ENCODE measurements around the gene DIP2C. TPM values are rescaled to one million over a fixed set of nuclear protein-coding genes. Genes with fewer than 3 reads are reported as not detected.
"Not testable (repeated sequence)": the region's sequence is repeated elsewhere in the genome, so short reads cannot be mapped to it uniquely, and the experiment has no call there.

Gene DIP2C
- total RNA-seq, 2 donors from 2014 or later: 9.6 to 11.9 TPM

GRCh38 chr10:634256-634655, 55.2 kb downstream of the DIP2C start:
- Histone ChIP-seq H3K4me1 (peaks cover 14% of the 10 kb centered on the region), H3K27me3 (no peaks in the 10 kb centered on the region), H3K4me3 (no peak overlapping the region), H3K36me3 (replicated peaks in 1 of 2; ENCODE audit: insufficient read depth in 1 of 2, low read depth in 2 of 2) (no peaks in the 10 kb centered on the region), H3K27ac (peak overlapping the region in 3 of 4 donors; percentile 43 to 55 (median 51)), H3K9me3 (no peaks in the 10 kb centered on the region)
- TF ChIP-seq POLR2A (IDR thresholded peaks at IDR 0.05) (no peak), CTCF (IDR thresholded peaks at IDR 0.05) (no peak)
- WGBS, 2 donors: 68 to 75% methylated on average over 7 of the region's 7 CpGs
- ATAC-seq: no peak
- intact Hi-C loops (cut with DNase I): no loop called here
- DNase-seq: peak in 1 of 4 donors; percentile 9

- Histone ChIP-seq H3K27ac (peak overlapping the region in 3 of 4 donors; percentile 43 to 55 (median 51)), H3K4me1 (peaks cover 14% of the 10 kb centered on the region), H3K4me3 (no peak overlapping the region), H3K9me3 (no peaks in the 10 kb centered on the region), H3K36me3 (replicated peaks in 1 of 2; ENCODE audit: insufficient read depth in 1 of 2, low read depth in 2 of 2) (no peaks in the 10 kb centered on the region), H3K27me3 (no peaks in the 10 kb centered on the region)
- WGBS, 2 donors: 62 to 75% methylated on average over 39 of the region's 39 CpGs
- intact Hi-C loops (cut with DNase I): no loop called here
- TF ChIP-seq CTCF (IDR thresholded peaks at IDR 0.05) (no peak), POLR2A (IDR thresholded peaks at IDR 0.05) (no peak)
- ATAC-seq (peak; percentile 68), DNase-seq (peak in 3 of 4 donors; percentile 40 to 59 (median 56))
These were observed 55.9 kb downstream of the DIP2C start for GRCh38 chr10:633279-634245.

GRCh38 chr10:632807-633177, 56.7 kb downstream of the DIP2C start:
- H3K9me3 ChIP-seq; H3K27me3 ChIP-seq; H3K4me3 ChIP-seq; ATAC-seq; H3K36me3 ChIP-seq (replicated peaks in 1 of 2; ENCODE audit: insufficient read depth in 1 of 2, low read depth in 2 of 2); intact Hi-C loops (cut with DNase I): not testable (repeated sequence)
- Histone ChIP-seq H3K27ac (peak overlapping the region in 2 of 4 donors; percentile 43 to 51), H3K4me1 (peaks cover 14% of the 10 kb centered on the region)
- peak in 2 of 4 donors; percentile 1 to 2 for DNase-seq
- WGBS, 2 donors: 86 to 95% methylated on average over 9 to 12 of the region's 21 CpGs

GRCh38 chr10:632155-632806, 57.2 kb downstream of the DIP2C start:
- H3K9me3 ChIP-seq; H3K4me3 ChIP-seq; H3K36me3 ChIP-seq (replicated peaks in 1 of 2; ENCODE audit: insufficient read depth in 1 of 2, low read depth in 2 of 2); ATAC-seq; H3K27ac ChIP-seq; intact Hi-C loops (cut with DNase I); H3K27me3 ChIP-seq: not testable (repeated sequence)
- WGBS, 2 donors: 91 to 95% methylated on average over 13 to 14 of the region's 51 CpGs
- peak in 1 of 4 donors; percentile 2 for DNase-seq
- peaks cover 14% of the 10 kb centered on the region for H3K4me1 ChIP-seq

GRCh38 chr10:631266-631665, 58.2 kb downstream of the DIP2C start:
- no peaks in the 10 kb centered on the region for H3K36me3 ChIP-seq (replicated peaks in 1 of 2; ENCODE audit: insufficient read depth in 1 of 2, low read depth in 2 of 2)
- H3K4me3 ChIP-seq: no peak overlapping the region
- WGBS, 2 donors: 90 to 92% methylated on average over 11 of the region's 11 CpGs
- H3K27ac ChIP-seq: no peak overlapping the region
- DNase-seq (peak in 2 of 4 donors; percentile 3), ATAC-seq (no peak)
- TF ChIP-seq CTCF (IDR thresholded peaks at IDR 0.05): no peak
- no peak for TF ChIP-seq POLR2A (IDR thresholded peaks at IDR 0.05)
- H3K27me3 ChIP-seq: no peaks in the 10 kb centered on the region
- H3K9me3 ChIP-seq: no peaks in the 10 kb centered on the region
- peaks cover 14% of the 10 kb centered on the region for H3K4me1 ChIP-seq
- intact Hi-C loops (cut with DNase I): no loop called here
